GM12874 (cell line): ENCODE results near the gene MKNK2.

Experiments used
- CTCF ChIP-seq: IDR thresholded peaks from 2 replicates; pipeline ENCODE4 v1.5.1; 2011; ENCODE audit warnings: low read depth, mild to moderate bottlenecking, control low read depth, low read length, moderate library complexity; ENCODE audit not compliant: insufficient read depth

The MKNK2 gene

GRCh38 chr19:2038284-2039088 is 12.6 kb downstream of the MKNK2 start:
- no peak for TF ChIP-seq CTCF

- no peak for TF ChIP-seq CTCF
These were observed 13.3 kb downstream of the MKNK2 start for GRCh38 chr19:2037651-2038255.

- TF ChIP-seq CTCF: no peak
These were observed 14.6 kb downstream of the MKNK2 start for GRCh38 chr19:2036424-2036823.

- no peak for TF ChIP-seq CTCF
These were observed 15.5 kb downstream of the MKNK2 start for GRCh38 chr19:2035590-2035991.

- no peak for TF ChIP-seq CTCF
These were observed 16.1 kb downstream of the MKNK2 start for GRCh38 chr19:2034729-2035589.

GRCh38 chr19:2033825-2034159 is 17.3 kb downstream of the MKNK2 start:
- no peak for TF ChIP-seq CTCF

GRCh38 chr19:2033115-2033824 is 17.8 kb downstream of the MKNK2 start:
- no peak for TF ChIP-seq CTCF
